Gastrocnemius medialis (tissue), 4 donors: ENCODE results near the gene LIAS. TPM values are rescaled to one million over a fixed set of nuclear protein-coding genes. Genes with fewer than 3 reads are reported as not detected.

Experiments
- ATAC-seq, 2 donors: fragments of 150-250 bp; one replicate each; pipeline ENCODE4 v1.9.1; 2016
- DNase-seq, 2 donors: peaks; one replicate each; pipeline ENCODE4 v3.0.0-alpha.2; 2019
- H3K27ac ChIP-seq, 4 donors: fragments of 200-600 bp; sonication (generic); 1 replicate in 1 of 4; 2 replicates in 3 of 4; pipeline ENCODE4 v1.5.1; 2016 to 2018; ENCODE audit warnings: mild to moderate bottlenecking in 2 of 4, moderate library complexity in 1 of 4
- H3K27me3 ChIP-seq, 3 donors: fragments of 200-600 bp; sonication (generic) in 2 of 3; 1 replicate in 1 of 3; 2 replicates in 2 of 3; pipeline versions ENCODE4 v1.5.1 to v1.6.0; 2016 to 2019; ENCODE audit warnings: mild to moderate bottlenecking in 1 of 3, moderate library complexity in 1 of 3
- H3K36me3 ChIP-seq, 2 donors: fragments of 200-600 bp; sonication (generic) in 1 of 2; one replicate each; pipeline ENCODE4 v1.5.1; 2017 to 2018
- H3K4me1 ChIP-seq, 2 donors: fragments of 200-600 bp; sonication (generic) in 1 of 2; one replicate each; pipeline ENCODE4 v1.5.1; 2016 to 2017; ENCODE audit warnings: mild to moderate bottlenecking in 2 of 2
- H3K4me3 ChIP-seq, 4 donors: fragments of 200-600 bp; sonication (generic) in 3 of 4; 1 replicate in 1 of 4; 2 replicates in 3 of 4; pipeline ENCODE4 v1.5.1; 2016 to 2019; ENCODE audit warnings: mild to moderate bottlenecking in 2 of 4
- H3K9me3 ChIP-seq, 3 donors: fragments of 200-600 bp; sonication (generic) in 2 of 3; 1 replicate in 1 of 3; 2 replicates in 2 of 3; pipeline ENCODE4 v1.5.1; 2016 to 2019
- CTCF ChIP-seq, 5 experiments: fragments of 450-650 bp in 3 of 5; fragments of 200-600 bp in 2 of 5; sonication (generic) in 2 of 5; IDR thresholded peaks in 4 of 5; conservative IDR thresholded peaks in 1 of 5; 1 replicate in 4 of 5; 2 replicates in 1 of 5; pipeline ENCODE4 v1.5.1; 2016 to 2019; ENCODE audit warnings: antibody characterized with exemption in 5 of 5, mild to moderate bottlenecking in 3 of 5, moderate library complexity in 3 of 5
- POLR2A ChIP-seq, 2 donors: fragments of 450-650 bp; IDR thresholded peaks; one replicate each; pipeline ENCODE4 v1.6.1; 2017; ENCODE audit warnings: antibody characterized with exemption in 2 of 2, mild to moderate bottlenecking in 2 of 2, moderate library complexity in 2 of 2
- in situ Hi-C, 4 donors: fragments of 200-750 bp; cut with MboI; loops; one replicate each; pipeline versions ENCODE4 v1.15.0 to v1.8.0; 2017; ENCODE audit warnings: low sequenced_read_pairs in 4 of 4
- intact Hi-C: fragments of 100-400 bp; cut with DNase I; formaldehyde crosslinking; loops from one replicate; pipeline ENCODE4 v1.15.1; 2023; ENCODE audit warnings: low total_unique reads
- total RNA-seq, 4 donors: library from RNA; depleted of rRNA; stranded (reverse); fragments of >200 nt; gene quantifications; one replicate each; pipeline versions ENCODE4 v1.1.0 to v1.2.3, GENCODE V29; 2016

Gene LIAS
- total RNA-seq, 4 donors from 2014 or later: 10.3 to 20.2 (median 12.1) TPM

GRCh38 chr4:39435659-39436563 lies 22.9 kb upstream of the LIAS start:
- no peaks in the 10 kb centered on the region for H3K27me3 ChIP-seq
- no peaks in the 10 kb centered on the region for H3K9me3 ChIP-seq
- H3K4me3 ChIP-seq: no peak overlapping the region
- DNase-seq (no peak), ATAC-seq (no peak)
- in situ Hi-C loops: no loop called here
- no peaks in the 10 kb centered on the region for H3K4me1 ChIP-seq
- H3K36me3 ChIP-seq: no peaks in the 10 kb centered on the region
- TF ChIP-seq CTCF (IDR thresholded peaks at IDR 0.05 in 4 of 5, conservative IDR thresholded peaks at IDR 0.05 in 1 of 5): no peak
- TF ChIP-seq POLR2A (IDR thresholded peaks at IDR 0.05): no peak
- no peak overlapping the region for H3K27ac ChIP-seq
- intact Hi-C loops: no loop called here

- DNase-seq (no peak), ATAC-seq (no peak)
- H3K4me3 ChIP-seq: no peak overlapping the region
- no peaks in the 10 kb centered on the region for H3K36me3 ChIP-seq
- no peak overlapping the region for H3K27ac ChIP-seq
- no peak for TF ChIP-seq CTCF (IDR thresholded peaks at IDR 0.05 in 4 of 5, conservative IDR thresholded peaks at IDR 0.05 in 1 of 5)
- TF ChIP-seq POLR2A (IDR thresholded peaks at IDR 0.05): no peak
- intact Hi-C loops: no loop called here
- in situ Hi-C loops: no loop called here
- no peaks in the 10 kb centered on the region for H3K4me1 ChIP-seq
- no peaks in the 10 kb centered on the region for H3K9me3 ChIP-seq
- no peaks in the 10 kb centered on the region for H3K27me3 ChIP-seq
These were observed 17.3 kb upstream of the LIAS start for GRCh38 chr4:39441593-39441992.

- TF ChIP-seq CTCF (IDR thresholded peaks at IDR 0.05 in 4 of 5, conservative IDR thresholded peaks at IDR 0.05 in 1 of 5): no peak
- TF ChIP-seq POLR2A (IDR thresholded peaks at IDR 0.05): no peak
- no peak for ATAC-seq
- intact Hi-C loops (no loop called here), in situ Hi-C loops (no loop called here)
- H3K27ac ChIP-seq: no peak overlapping the region
- H3K4me1 ChIP-seq: peaks cover 0 to 6% of the 10 kb centered on the region in 2 donors
- no peak overlapping the region for H3K4me3 ChIP-seq
- H3K9me3 ChIP-seq: no peaks in the 10 kb centered on the region
- no peaks in the 10 kb centered on the region for H3K36me3 ChIP-seq
- no peak for DNase-seq
- no peaks in the 10 kb centered on the region for H3K27me3 ChIP-seq
These were observed 15.9 kb upstream of the LIAS start for GRCh38 chr4:39442998-39443397.

DNA sequence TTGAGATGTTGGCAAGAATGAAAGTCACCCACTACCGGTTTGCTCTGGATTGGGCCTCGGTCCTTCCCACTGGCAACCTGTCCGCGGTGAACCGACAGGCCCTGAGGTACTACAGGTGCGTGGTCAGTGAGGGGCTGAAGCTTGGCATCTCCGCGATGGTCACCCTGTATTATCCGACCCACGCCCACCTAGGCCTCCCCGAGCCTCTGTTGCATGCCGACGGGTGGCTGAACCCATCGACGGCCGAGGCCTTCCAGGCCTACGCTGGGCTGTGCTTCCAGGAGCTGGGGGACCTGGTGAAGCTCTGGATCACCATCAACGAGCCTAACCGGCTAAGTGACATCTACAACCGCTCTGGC lies 12.4 kb upstream of the LIAS start:
- peaks cover 0 to 23% of the 10 kb centered on the region in 2 donors for H3K36me3 ChIP-seq
- no peaks in the 10 kb centered on the region for H3K9me3 ChIP-seq
- H3K27ac ChIP-seq: no peak overlapping the region
- intact Hi-C loops: no loop called here
- TF ChIP-seq CTCF (IDR thresholded peaks at IDR 0.05 in 4 of 5, conservative IDR thresholded peaks at IDR 0.05 in 1 of 5): no peak
- no peak for TF ChIP-seq POLR2A (IDR thresholded peaks at IDR 0.05)
- H3K4me3 ChIP-seq: peak overlapping the region; percentile 43 to 64 (median 47)
- in situ Hi-C loops: no loop called here
- DNase-seq (no peak), ATAC-seq (no peak)
- peaks cover 0 to 6% of the 10 kb centered on the region in 2 donors for H3K4me1 ChIP-seq
- no peaks in the 10 kb centered on the region for H3K27me3 ChIP-seq
